WI38 (cell line): ENCODE measurements around the gene TLR9.

Experiments used
- H3K4me3 ChIP-seq: 2 replicates; pipeline ENCODE4 v1.5.1; 2011; ENCODE audit warnings: low read depth, mild to moderate bottlenecking, control low read depth, low read length
- CTCF ChIP-seq: IDR thresholded peaks from 2 replicates; pipeline ENCODE4 v1.5.1; 2012; ENCODE audit warnings: low read depth, mild to moderate bottlenecking, control low read depth, low read length

The TLR9 gene

GRCh38 chr3:52186729-52187128 is 38.7 kb downstream of the TLR9 start:
- H3K4me3 ChIP-seq, result no peak overlapping the region
- no peak for TF ChIP-seq CTCF

DNA sequence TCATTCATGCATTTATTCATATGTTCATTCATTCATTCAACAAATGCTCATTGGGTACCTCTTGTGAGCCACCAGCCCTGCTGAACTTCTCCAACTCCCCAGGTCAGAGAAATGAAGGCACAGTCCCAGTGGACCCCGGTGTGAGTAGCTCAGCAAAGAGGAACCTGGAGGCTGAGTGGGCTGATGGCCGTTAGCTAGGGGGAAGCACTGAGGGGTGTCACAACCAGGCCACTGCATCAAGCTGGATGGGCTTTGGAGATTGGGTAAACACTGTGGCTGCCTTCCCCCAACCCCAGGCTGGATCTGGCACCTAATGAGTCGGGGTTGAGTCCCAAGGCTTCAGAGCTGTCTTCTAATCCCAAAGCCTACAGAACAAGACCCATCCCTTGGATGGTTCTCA is 39.6 kb downstream of the TLR9 start:
- no peak for TF ChIP-seq CTCF

GRCh38 chr3:52185311-52185710 is 40.1 kb downstream of the TLR9 start:
- no peak overlapping the region for H3K4me3 ChIP-seq
- no peak for TF ChIP-seq CTCF

More for the DNA sequence above, 39.6 kb downstream of the TLR9 start:
- H3K4me3 ChIP-seq, result no peak overlapping the region

GRCh38 chr3:52184690-52185089 is 40.8 kb downstream of the TLR9 start:
- no peak overlapping the region for H3K4me3 ChIP-seq
- no peak for TF ChIP-seq CTCF

- no peak overlapping the region for H3K4me3 ChIP-seq
- no peak for TF ChIP-seq CTCF
Observed at GRCh38 chr3:52183786-52184445, 41.5 kb downstream of the TLR9 start.

GRCh38 chr3:52182691-52183090 is 42.8 kb downstream of the TLR9 start:
- H3K4me3 ChIP-seq, result no peak overlapping the region
- TF ChIP-seq CTCF, result no peak

- TF ChIP-seq CTCF, result no peak
- no peak overlapping the region for H3K4me3 ChIP-seq
Observed at GRCh38 chr3:52182196-52182595, 43.2 kb downstream of the TLR9 start.
